VCaP (cell line): ENCODE measurements around the gene SMPD3.
A peak's percentile ranks its signal among the peaks of the same experiment; 100 is the strongest.

ENCODE experiments used
- H3K27ac ChIP-seq: fragments of 450-650 bp; 2 replicates; pipeline ENCODE4 v1.5.1; 2017
- CTCF ChIP-seq: fragments of 450-650 bp; conservative IDR thresholded peaks from 2 replicates; pipeline ENCODE4 v1.5.1; 2017; ENCODE audit warnings: mild to moderate bottlenecking, moderate library complexity

The SMPD3 gene

GRCh38 chr16:68470461-68471150 lies 22.3 kb upstream of the SMPD3 start:
- peak overlapping the region; percentile 75 for H3K27ac ChIP-seq
- no peak for TF ChIP-seq CTCF

- TF ChIP-seq CTCF, result no peak
- peak overlapping the region; percentile 75 for H3K27ac ChIP-seq
Observed at GRCh38 chr16:68469796-68470460, 21.6 kb upstream of the SMPD3 start.

GRCh38 chr16:68468842-68469241 lies 20.5 kb upstream of the SMPD3 start:
- no peak for TF ChIP-seq CTCF

GRCh38 chr16:68466174-68466573 lies 17.9 kb upstream of the SMPD3 start:
- no peak overlapping the region for H3K27ac ChIP-seq
- no peak for TF ChIP-seq CTCF

More at GRCh38 chr16:68468842-68469241, 20.5 kb upstream of the SMPD3 start:
- H3K27ac ChIP-seq, result peak overlapping the region; percentile 75

GRCh38 chr16:68463904-68464303 lies 15.6 kb upstream of the SMPD3 start:
- H3K27ac ChIP-seq, result no peak overlapping the region
- TF ChIP-seq CTCF, result no peak

GRCh38 chr16:68460067-68460466 lies 11.8 kb upstream of the SMPD3 start:
- H3K27ac ChIP-seq, result no peak overlapping the region
- no peak for TF ChIP-seq CTCF

GRCh38 chr16:68459457-68459856 lies 11.1 kb upstream of the SMPD3 start:
- no peak for TF ChIP-seq CTCF
- no peak overlapping the region for H3K27ac ChIP-seq
